ENCODE results near the gene RNASE12.

Gene RNASE12

DNA sequence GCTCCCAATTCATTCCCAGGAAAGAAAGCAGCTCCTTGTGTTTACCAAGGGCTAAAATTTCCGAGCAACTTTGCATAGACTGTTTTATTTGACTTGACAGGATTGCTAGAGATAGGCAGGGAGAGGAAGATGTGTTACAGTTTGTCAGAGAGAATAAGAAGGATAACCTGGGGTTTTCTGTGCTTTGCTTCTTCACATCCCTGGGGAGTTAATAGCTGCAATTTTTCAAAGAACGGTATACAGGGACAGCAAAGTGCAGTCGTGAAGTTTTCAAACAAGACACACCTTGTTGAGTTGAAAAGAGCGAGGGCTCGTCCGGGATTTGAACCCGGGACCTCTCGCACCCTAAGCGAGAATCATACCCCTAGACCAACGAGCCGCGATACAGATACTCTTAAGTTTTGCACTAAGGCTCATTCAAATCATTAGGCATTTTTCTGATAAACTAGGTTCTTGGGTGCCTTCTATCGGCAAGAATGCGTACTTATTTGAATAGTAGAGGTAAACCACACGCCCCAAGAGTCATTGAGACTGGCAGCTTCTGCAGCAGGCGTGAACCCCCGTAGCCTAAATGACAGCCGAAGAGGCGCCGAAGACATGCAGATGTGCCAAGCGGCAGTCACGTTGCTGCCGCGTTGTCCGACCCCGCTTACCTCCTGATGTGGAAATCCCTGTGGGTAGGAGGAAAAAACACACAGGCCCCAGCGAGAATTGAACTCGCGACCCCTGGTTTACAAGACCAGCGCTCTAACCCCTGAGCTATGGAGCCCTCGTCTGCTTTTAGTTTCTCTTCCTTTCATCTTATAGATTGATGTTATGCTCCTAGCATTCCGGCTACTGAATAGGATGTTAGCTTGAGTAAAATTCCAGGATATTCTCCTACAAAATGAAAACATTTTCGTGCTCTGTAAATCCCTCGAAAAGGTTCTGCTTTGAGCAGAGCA is 22.2 kb upstream of the RNASE12 start:
- TF ChIP-seq, protein P1, sequence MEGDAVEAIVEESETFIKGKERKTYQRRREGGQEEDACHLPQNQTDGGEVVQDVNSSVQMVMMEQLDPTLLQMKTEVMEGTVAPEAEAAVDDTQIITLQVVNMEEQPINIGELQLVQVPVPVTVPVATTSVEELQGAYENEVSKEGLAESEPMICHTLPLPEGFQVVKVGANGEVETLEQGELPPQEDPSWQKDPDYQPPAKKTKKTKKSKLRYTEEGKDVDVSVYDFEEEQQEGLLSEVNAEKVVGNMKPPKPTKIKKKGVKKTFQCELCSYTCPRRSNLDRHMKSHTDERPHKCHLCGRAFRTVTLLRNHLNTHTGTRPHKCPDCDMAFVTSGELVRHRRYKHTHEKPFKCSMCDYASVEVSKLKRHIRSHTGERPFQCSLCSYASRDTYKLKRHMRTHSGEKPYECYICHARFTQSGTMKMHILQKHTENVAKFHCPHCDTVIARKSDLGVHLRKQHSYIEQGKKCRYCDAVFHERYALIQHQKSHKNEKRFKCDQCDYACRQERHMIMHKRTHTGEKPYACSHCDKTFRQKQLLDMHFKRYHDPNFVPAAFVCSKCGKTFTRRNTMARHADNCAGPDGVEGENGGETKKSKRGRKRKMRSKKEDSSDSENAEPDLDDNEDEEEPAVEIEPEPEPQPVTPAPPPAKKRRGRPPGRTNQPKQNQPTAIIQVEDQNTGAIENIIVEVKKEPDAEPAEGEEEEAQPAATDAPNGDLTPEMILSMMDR (IDR thresholded peaks at IDR 0.05; ENCODE audit: low read depth, low read length, missing control alignments) = peak; percentile 71
- peak overlapping the region; percentile 53 for H3K4me3 ChIP-seq (ENCODE audit: low read depth, low read length)
- DNase-seq (ENCODE audit: low read depth) = peak; percentile 91
- in situ Hi-C loops (cut with HindIII; ENCODE audit: low sequenced_read_pairs) = no loop called here

DNA sequence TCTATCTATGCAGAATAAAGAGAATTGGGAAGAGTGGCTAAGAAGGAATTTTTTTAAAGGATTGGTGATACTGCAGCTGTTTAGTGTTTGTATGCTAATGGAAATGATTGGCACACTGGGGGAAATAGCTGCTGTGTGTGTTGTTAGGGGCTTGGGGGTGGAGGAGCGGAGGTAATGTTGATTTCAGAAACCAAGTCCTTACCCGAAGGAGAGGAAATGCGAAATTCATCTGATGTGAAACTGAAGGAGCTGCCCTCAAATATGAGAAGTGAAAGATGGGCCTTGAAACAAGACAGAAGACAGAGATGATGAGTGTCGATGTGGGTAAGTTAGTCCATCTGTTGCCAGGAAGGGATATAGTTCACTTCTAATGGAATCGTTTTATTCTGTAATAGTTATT is 21.2 kb upstream of the RNASE12 start:
- no peak overlapping the region for H3K4me3 ChIP-seq (ENCODE audit: low read depth, low read length)
- TF ChIP-seq, protein P1 (IDR thresholded peaks at IDR 0.05; ENCODE audit: low read depth, low read length, missing control alignments) = no peak
- DNase-seq (ENCODE audit: low read depth) = no peak
- in situ Hi-C loops (cut with HindIII; ENCODE audit: low sequenced_read_pairs) = no loop called here

DNA sequence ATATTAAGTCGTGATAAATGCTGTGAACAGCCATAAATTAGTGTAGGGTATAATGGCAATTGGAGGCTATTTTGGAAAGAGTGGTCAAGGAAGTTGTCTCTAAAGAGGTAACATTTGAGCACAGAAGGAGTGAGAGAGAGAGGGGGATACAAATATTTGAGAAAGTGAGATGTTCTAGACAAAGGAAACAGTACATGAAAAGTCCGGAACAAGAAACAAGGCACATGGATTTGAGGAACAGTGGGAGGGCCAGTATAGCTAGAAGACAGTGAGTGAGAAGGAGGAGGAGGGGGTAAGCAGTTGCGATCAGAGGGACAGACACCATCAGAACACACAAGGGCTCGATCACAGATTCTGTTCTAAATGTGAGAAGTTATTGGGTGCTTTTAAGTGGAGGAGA is 20.1 kb upstream of the RNASE12 start:
- in situ Hi-C loops (cut with HindIII; ENCODE audit: low sequenced_read_pairs) = no loop called here
- no peak overlapping the region for H3K4me3 ChIP-seq (ENCODE audit: low read depth, low read length)
- TF ChIP-seq, protein P1 (IDR thresholded peaks at IDR 0.05; ENCODE audit: low read depth, low read length, missing control alignments) = no peak
- DNase-seq (ENCODE audit: low read depth) = no peak

DNA sequence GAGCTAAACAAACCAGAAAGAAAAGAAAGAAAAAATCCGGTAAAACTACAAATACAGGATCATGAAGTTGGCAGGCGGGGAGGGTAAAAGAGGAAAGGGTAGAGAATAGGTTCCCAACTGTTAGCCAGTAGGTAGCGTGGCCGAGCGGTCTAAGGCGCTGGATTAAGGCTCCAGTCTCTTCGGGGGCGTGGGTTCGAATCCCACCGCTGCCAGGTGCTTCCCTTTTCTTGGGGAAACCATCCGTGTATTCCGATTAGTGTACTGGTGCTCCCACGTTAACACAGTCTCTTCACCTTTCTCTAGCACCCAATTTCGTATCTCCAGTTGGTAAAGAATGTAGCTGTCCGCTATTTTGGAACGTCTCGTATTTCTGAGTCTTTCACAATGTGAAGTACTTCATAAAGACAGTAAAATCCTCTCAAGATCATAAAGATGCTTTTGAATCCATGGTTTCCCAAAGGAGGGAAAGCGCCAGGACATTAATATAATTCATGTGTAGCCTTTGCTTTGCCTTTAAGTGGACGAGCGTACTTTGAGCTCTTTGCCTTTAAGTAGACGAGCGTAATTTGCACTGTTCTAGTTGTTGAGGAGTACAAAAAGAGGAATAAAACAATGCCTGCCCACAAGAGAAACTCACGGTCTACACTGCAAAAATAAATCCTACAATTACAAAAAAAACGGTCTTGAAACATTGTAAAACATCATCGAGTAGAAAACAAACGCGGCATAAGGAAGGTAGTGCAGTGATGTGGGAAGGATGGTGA is 19.0 kb upstream of the RNASE12 start:
- in situ Hi-C loops (cut with HindIII; ENCODE audit: low sequenced_read_pairs) = no loop called here
- TF ChIP-seq, protein P1 (IDR thresholded peaks at IDR 0.05; ENCODE audit: low read depth, low read length, missing control alignments) = no peak
- H3K4me3 ChIP-seq (ENCODE audit: low read depth, low read length) = peak overlapping the region; percentile 85
- DNase-seq (ENCODE audit: low read depth) = peak; percentile 45

DNA sequence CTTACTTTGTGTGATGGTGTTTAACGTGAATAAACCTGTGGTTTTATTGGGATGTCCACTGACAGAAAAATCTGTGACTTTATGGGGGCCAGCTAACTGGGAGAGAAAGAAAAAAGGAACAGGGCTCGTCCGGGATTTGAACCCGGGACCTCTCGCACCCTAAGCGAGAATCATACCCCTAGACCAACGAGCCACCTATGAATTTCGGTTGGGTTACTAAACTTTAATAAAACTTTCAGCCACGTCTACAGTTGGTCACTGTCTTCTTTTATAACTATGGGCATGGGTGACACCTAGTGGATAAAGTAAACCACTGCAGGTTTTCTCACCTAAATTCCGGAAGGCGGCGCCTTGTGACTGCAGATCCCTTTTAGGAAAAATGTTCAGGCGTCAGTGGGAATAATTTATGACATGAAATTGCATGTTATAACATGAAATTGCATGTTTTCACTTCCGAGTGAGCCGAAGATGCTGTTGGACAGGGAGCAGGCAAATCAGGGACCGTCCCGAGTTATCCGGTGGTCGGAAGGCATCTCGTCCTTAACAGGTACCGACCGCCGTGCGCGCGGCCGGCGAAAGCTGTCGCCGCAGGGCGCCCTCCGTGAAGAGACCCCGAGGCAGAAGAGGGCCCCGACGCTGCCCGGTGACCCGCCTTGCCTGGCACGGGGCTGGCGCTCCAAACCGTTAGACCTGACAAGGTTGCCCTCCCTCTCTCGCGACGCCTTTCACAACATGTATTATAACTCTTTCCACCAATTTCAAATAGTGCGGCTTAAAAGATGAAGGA is 18.2 kb upstream of the RNASE12 start:
- H3K4me3 ChIP-seq (ENCODE audit: low read depth, low read length) = peak overlapping the region; percentile 85
- TF ChIP-seq, protein P1 (IDR thresholded peaks at IDR 0.05; ENCODE audit: low read depth, low read length, missing control alignments) = peak; percentile 88
- peak; percentile 80 for DNase-seq (ENCODE audit: low read depth)
- in situ Hi-C loops (cut with HindIII; ENCODE audit: low sequenced_read_pairs) = no loop called here
